Activated T-cell treated with anti-CD3 and anti-CD28 coated beads for 24 hours (primary cell): ENCODE results near the gene STXBP1.
A peak's percentile ranks its signal among the peaks of the same experiment; 100 is the strongest.

Experiments used
- DNase-seq: peaks from one replicate; pipeline ENCODE4 v3.0.0-alpha.2; 2020; ENCODE audit warnings: low read depth

The STXBP1 gene

GRCh38 chr9:127693143-127693542 is 81.1 kb downstream of the STXBP1 start:
- no peak for DNase-seq

GRCh38 chr9:127693697-127694096 is 81.6 kb downstream of the STXBP1 start:
- no peak for DNase-seq

DNA sequence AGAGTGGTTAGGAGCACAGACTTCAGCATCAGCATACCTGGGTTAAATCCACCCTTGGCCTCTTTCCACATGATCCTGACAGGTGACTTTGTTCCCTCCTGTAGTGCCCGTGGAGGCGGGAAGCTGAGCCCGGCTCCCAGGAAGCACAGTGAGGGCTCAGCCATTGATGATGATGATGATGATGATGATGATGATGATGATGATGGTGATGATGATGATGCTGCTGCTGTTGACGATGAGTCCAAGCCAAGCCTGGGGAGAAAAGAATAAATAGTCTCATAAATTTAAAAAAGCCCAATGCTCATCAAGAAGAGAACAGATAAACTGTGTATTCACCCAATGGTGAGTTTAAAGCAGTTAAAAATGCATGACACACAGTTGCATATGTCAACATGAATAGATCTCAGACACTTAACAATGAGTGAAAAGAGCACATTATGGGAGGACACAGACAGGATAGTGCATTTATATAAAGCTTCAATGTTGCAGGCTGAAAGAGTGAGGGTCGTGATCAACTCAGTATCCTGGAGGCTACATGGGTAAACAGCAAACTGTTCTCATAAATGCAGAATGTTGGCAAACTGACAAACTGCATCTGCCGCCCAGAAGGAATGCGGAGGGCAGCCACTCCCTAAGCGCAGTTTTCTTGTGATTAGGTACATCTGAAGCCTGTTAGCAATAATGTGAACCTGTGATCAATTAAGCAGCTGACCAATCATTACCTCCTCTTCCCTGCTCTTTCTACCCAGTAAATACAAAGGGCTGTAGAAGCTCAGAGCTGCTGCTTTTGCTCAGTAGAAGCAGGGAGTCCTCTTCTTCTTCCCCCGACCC is 83.0 kb downstream of the STXBP1 start:
- DNase-seq: no peak

- DNase-seq: no peak
Measured at GRCh38 chr9:127697575-127697974, 85.5 kb downstream of the STXBP1 start.

GRCh38 chr9:127698386-127698785 is 86.3 kb downstream of the STXBP1 start:
- no peak for DNase-seq

DNA sequence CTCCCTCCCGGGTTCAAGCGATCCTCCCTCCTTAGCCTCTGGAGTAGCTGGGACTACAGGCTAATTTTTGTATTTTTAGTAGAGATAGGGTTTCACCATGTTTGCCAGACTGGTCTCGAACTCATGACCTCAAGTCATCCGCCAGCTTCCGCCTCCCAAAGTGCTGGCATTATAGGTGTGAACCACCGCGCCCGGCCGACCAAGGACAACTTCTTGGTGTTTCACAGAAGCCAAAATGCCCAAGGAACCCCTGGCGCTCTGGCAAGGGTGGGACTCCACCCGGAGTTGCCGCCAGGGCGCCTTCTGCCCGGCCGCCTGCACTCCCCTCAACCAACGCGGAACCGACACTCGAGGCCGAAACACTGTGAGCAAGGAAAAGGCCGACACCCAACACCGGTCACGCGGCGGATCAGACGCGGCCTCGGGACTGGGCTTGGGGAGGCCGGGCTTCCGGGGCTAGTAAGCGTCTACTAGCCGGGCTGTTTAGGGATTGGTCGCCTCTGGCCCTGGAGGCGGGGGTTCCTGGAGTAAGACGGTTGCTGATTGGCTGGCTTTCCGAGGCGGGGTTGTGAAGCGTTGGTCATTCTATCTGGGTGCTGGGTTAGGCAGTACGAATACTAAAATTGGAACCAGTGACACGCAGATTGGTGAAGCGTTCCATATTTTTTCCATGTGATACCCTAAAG is 87.1 kb downstream of the STXBP1 start:
- peak; percentile 82 for DNase-seq

DNA sequence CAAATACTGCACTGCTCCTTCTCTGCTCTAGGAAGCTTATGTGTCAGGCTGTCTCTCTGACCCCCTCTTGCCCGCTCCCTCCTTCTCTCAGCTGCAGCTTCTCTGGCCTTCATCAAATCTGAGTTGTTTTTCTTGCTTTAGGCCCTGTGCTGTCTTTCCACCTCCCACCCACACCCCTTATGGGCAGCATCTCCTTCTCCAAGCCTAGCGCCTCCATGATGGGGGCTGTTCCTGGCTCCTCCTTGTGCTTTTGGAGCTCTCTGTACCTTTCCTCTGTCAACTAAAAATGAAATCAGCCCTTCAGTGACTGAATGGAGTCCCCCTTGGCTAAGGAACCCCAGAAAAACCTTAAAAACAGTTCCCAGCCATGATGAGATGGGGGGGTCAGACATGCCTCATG is 88.1 kb downstream of the STXBP1 start:
- DNase-seq: no peak

DNA sequence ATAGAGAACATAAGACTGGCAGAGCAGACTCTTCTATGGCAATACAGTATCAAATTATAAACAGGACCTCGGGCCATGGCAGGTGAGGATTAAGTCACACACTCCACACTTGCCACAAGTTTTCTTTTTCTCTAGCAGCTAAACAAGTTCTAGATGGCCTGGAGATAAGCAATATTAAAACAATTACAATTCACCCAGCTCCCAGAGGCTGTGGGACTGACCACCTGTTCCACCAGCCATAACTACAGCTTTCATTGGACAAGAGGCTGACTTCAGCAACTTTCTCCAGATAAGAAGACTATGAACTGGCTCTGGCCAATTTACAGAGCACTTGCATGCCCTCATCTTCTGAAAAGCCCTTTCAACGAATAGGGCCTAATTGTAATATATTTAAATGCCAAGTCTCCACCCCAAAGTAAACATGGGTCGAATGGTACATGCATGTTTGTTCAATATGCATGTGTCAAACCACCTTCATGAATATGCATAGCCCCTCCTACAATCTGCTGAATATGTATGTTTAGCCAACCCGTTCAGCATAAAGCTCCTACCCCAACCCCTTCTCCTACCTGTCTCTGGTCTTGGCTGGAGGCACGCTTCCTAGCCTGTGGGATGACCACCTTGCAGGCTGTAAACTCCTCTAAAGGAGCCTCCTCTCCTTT is 88.6 kb downstream of the STXBP1 start:
- no peak for DNase-seq

DNA sequence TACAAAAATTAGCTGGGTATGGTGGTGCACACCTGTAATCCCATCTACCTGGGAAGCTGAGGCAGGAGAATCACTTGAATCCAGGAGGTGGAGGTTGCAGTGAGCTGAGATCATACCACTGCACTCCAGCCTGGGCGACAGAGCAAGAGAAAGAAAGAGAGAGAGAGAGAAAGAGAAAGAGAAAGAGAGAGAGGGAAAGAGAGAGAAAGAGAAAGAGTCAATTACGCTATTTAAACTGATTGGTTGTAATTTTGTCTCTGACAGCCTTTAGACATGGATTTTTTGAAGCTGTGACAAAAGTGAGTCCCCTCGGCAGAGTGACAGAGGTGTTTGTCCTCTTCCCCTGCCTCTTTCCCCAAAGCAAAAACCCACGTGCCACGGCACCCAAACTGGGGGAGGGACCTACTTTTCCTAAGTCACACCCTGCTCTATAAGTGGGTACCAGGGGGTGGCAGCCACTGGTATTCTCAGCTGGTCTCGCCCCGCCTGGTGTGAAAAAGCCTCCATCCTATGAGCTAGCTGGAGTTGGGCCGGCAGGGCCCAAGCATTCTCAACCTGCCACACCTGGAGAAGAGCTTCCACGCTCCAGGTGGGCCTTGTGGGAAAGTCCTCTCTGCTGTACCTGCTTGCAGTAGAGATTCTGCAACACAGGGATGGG is 91.3 kb downstream of the STXBP1 start:
- DNase-seq: no peak

- DNase-seq: no peak
Measured at GRCh38 chr9:127705577-127706379, 93.7 kb downstream of the STXBP1 start.

GRCh38 chr9:127706836-127707241 is 94.8 kb downstream of the STXBP1 start, which contains the start of gene CFAP157:
Gene CFAP157 (plus strand): TSS chr9:127706988. CDS start chr9:127707032, 44 bp downstream.
- no peak for DNase-seq

GRCh38 chr9:127707766-127708165 is 95.7 kb downstream of the STXBP1 start:
- no peak for DNase-seq

- no peak for DNase-seq
Measured at GRCh38 chr9:127708952-127709587, 97.0 kb downstream of the STXBP1 start.

DNA sequence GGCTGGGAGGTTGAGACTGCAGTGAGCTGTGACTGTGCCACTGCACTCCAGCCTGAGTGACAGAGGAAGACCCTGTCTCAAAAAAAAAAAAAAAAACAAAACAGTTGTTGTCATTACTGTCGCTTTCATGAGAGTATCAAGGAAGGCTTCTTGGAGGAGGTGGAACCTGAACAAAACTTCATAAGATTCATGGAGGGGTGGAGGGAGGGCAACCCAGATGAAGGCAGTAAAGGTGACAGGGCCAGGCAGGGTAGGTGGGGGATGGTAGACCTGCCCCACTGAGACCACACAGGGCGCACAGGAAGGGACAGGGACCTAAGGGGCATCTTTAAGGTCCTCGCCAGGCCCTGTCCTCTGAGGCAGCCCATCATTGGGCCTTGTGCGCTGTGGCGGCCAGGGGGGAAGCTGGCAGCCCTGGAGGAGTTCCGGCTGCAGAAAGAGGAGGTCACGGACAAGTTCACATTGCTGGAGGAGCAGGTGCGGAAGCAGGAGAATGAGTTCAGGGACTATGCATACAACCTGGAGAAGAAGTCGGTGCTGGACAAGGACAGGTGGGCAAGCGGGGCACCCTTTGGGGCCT is 98.2 kb downstream of the STXBP1 start:
- DNase-seq: no peak

DNA sequence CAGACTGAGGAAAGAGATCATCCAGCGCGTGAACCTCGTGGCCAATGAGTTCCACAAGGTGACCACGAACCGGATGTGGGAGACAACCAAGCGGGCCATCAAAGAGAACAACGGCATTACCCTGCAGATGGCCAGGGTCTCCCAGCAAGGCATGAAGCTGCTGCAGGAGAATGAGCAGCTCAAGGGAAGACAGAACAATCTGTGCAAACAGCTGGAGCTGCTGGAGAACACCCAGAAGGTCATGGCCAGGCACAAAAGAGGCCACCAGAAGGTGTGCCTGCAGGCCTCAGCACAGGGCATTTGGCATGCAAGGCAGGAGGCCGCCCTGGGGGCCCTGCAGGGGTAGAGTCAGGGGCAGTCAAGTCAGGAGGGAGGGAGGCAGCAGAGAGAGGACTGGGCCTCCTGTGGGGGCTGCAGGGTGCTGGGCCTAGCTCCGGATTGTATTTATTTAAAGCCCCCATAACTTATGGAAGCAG is 99.2 kb downstream of the STXBP1 start:
- DNase-seq: no peak

DNA sequence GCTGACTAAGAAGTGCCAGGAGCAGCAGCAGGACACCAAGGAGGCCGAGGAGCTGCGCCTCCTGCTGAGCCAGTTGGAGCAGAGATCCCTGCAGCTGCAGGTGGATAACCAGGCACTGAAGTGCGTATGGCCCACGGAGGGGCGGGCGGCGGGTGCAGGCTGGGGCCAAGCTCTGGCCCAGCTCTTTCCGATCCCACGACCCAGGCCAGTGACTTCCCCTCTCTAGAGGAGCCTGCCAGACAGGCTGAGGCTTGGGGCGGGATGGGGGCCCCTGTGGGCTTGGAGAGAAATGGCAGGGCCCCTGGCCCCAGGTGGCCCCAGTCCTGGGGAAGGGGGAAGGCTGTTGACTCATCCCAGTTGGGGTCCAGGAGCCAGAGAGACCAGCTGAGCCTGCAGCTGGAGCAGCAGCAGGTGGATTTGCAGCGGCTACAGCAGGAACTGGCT is 99.8 kb downstream of the STXBP1 start:
- DNase-seq: no peak

DNA sequence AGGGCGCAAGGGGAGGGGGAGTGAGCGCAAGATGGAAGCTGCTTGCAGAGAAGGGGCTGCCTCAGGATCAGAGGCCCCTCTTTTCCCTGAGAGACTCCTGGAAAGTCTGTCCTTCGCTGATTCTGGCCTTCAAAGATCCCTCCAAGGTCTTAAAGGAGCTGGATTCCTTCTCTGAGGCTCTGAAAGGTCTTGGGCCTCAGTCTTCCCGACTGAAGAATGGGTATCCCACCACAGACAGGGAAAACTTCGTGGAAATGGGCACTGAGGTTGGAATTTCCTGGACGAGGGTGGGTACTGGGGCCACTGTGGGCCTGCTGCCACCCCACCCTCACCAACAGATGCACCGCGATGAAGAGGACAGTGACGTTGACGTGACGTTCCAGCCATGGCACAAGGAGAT is 100.3 kb downstream of the STXBP1 start:
- no peak for DNase-seq

DNA sequence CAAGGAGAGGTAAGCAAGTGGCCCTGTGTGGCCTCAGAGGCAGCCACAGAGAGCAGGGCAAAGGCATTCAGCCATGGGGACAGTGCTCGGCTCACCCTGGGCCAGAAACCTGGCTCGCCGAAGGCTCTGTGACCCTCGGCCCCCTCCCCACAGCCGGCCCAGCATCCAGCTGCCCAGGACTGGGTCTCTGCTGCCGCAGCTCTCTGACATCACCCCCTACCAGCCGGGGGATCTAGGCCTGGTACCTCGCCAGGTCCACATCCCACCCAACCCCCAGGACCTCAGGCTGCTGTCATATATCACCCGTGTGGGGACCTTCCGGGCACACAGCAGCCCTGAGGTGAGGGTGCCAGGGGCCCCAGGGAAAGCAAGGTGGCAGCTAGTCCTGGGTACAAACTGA is 100.8 kb downstream of the STXBP1 start:
- DNase-seq: no peak

- DNase-seq: no peak
Measured at GRCh38 chr9:127714020-127714750, 102.1 kb downstream of the STXBP1 start.
